ENCODE results near the gene MTRFR.
"Not testable (repeated sequence)": the region's sequence is repeated elsewhere in the genome, so short reads cannot be mapped to it uniquely, and the experiment has no call there.

The MTRFR gene

DNA sequence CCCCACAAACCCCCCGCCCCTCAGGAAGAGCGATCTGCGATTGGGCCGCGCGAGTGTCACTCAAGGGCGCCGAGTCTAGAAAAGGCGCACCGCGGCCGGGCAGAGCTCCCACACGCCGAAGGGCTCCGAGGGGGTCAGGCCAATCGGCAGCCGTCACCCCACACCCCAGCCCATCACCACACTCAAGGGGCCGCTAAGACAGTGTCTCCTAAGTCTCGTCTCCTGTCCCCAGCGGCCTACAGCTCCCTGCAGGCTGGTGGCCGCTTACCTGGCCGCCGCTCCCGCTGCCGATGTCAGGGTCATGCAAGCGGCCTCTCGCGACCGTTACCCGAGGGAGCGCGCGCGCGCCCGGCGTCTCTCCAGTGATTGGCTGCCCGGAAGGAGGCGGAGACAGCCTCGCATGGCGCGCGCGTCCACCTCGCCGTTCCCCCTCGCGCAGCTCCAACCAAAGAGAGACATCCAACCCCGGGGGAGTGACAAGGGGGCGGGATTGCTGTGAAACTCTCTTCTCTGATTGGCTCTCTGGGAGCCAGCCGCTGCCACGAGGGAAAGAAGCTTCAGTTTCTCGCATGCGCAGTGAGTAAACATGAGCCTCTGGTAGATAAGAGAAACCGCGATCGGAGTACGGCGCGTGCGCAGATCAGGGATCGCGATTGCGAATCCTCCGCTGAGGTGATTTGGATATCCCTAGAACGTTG is at the start of gene MTRFR, which contains the start of gene MPHOSPH9:
MTRFR (plus strand) TSS at position 630 of the 698 bp plus-strand sequence. CDS start 20,239 bp downstream, outside the sequence.
MPHOSPH9 (minus strand) TSS at position 335 of the 698 bp plus-strand sequence. CDS start 2,777 bp downstream, outside the sequence.
- Histone ChIP-seq H3K4me1 (ENCODE audit: control insufficient read depth, insufficient read depth, low read length) (peaks cover 6% of the 10 kb centered on the region), H3K4me3 (ENCODE audit: low read length) (peak within 1 kb of the TSS; percentile 95), H3K9me3 (ENCODE audit: control insufficient read depth, low read length) (no peaks in the 10 kb centered on the region), H3K9ac (ENCODE audit: low read length) (peak within 1 kb of the TSS; percentile 91), H3K36me3 (ENCODE audit: control insufficient read depth, insufficient read depth, low read length) (no peaks in the 10 kb centered on the region), H3K27me3 (ENCODE audit: control insufficient read depth, insufficient read depth, low read length) (no peaks in the 10 kb centered on the region)

DNA sequence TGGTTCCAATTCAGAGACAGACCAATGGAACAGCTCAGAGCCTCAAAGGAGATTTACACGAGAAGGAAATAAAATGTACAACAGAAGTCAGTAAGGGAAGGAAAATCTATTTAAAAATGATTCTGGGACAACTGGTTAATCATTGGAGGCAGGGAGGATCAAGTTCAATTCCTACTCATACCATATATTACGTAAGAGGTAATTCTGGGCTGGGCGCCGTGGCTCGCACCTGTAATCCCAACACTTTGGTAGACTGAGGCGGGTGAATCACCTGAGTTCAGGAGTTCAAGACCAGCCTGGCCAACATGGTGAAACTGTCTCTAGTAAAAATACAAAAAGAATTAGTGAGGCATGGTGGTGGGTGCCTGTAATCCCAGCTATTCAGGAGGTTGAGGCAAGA is 45.6 kb upstream of the MTRFR start:
- no peaks in the 10 kb centered on the region for H3K27me3 ChIP-seq (ENCODE audit: control insufficient read depth, insufficient read depth, low read length)
- no peaks in the 10 kb centered on the region for H3K4me1 ChIP-seq (ENCODE audit: control insufficient read depth, insufficient read depth, low read length)
- H3K36me3 ChIP-seq (ENCODE audit: control insufficient read depth, insufficient read depth, low read length) = no peaks in the 10 kb centered on the region
- no peak overlapping the region for H3K4me3 ChIP-seq (ENCODE audit: low read length)
- no peak overlapping the region for H3K9ac ChIP-seq (ENCODE audit: low read length)
- no peaks in the 10 kb centered on the region for H3K9me3 ChIP-seq (ENCODE audit: control insufficient read depth, low read length)

DNA sequence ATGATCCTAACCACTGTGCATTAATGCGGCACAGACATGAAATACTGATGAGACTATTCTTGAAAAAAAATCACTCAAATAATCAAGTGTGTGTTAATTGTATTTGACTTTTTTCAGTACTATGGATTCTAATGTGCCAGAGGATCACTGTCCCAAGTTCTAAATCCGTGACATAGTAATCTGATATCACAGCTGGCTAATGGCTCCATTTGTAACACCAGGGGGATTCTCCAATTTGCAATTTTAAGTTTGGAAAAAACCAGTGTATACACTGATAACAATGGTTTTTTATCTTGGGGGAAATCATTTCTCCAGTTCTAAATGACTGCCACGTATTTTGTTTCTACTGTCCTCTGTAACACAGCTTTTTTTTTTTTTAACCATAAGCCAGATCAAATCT is 33.3 kb upstream of the MTRFR start:
- no peaks in the 10 kb centered on the region for H3K9me3 ChIP-seq (ENCODE audit: control insufficient read depth, low read length)
- H3K36me3 ChIP-seq (ENCODE audit: control insufficient read depth, insufficient read depth, low read length) = no peaks in the 10 kb centered on the region
- no peak overlapping the region for H3K4me3 ChIP-seq (ENCODE audit: low read length)
- no peaks in the 10 kb centered on the region for H3K4me1 ChIP-seq (ENCODE audit: control insufficient read depth, insufficient read depth, low read length)
- no peaks in the 10 kb centered on the region for H3K27me3 ChIP-seq (ENCODE audit: control insufficient read depth, insufficient read depth, low read length)
- H3K9ac ChIP-seq (ENCODE audit: low read length) = no peak overlapping the region

DNA sequence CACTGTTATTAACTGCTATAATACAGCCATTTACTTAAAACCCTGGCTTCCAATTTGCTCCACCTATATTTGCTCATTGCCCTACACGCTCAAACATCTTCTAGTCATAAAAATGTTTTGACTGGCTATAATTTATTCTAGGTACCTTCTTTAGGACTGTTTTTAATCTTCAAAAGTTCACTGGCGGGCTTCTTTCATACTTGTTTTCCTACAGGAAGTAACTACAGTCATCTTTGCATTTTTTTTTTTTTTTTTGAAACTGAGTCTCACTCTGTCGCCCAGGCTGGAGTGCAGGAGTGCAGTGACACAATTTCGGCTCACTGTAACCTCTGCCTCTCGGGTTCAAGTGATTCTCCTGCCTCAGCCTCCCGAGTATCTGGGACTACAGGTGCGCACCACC is 32.8 kb upstream of the MTRFR start:
- no peaks in the 10 kb centered on the region for H3K36me3 ChIP-seq (ENCODE audit: control insufficient read depth, insufficient read depth, low read length)
- H3K9me3 ChIP-seq (ENCODE audit: control insufficient read depth, low read length) = no peaks in the 10 kb centered on the region
- no peaks in the 10 kb centered on the region for H3K27me3 ChIP-seq (ENCODE audit: control insufficient read depth, insufficient read depth, low read length)
- no peaks in the 10 kb centered on the region for H3K4me1 ChIP-seq (ENCODE audit: control insufficient read depth, insufficient read depth, low read length)
- H3K4me3 ChIP-seq (ENCODE audit: low read length) = no peak overlapping the region
- no peak overlapping the region for H3K9ac ChIP-seq (ENCODE audit: low read length)

DNA sequence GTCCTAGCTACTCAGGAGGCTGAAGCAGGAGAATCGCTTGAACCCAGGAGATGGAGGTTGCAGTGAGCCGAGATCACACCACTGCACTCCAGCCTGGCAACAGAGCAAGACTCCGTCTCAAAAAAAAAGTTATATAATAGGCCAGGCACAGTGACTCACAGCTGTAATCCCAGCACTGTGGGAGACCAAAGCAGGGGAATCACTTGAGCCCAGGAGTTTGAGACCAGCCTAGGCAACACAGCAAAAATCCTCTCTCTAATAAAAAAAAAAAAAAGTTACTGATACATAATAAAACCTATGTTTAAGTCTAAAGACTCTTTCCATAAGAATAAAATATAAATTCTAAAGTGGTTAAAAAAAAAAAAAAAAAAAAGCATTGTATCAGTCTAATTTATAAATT is 26.4 kb upstream of the MTRFR start:
- H3K9ac ChIP-seq (ENCODE audit: low read length); H3K36me3 ChIP-seq (ENCODE audit: control insufficient read depth, insufficient read depth, low read length); H3K4me1 ChIP-seq (ENCODE audit: control insufficient read depth, insufficient read depth, low read length); H3K27me3 ChIP-seq (ENCODE audit: control insufficient read depth, insufficient read depth, low read length); H3K9me3 ChIP-seq (ENCODE audit: control insufficient read depth, low read length); H3K4me3 ChIP-seq (ENCODE audit: low read length): not testable (repeated sequence)

DNA sequence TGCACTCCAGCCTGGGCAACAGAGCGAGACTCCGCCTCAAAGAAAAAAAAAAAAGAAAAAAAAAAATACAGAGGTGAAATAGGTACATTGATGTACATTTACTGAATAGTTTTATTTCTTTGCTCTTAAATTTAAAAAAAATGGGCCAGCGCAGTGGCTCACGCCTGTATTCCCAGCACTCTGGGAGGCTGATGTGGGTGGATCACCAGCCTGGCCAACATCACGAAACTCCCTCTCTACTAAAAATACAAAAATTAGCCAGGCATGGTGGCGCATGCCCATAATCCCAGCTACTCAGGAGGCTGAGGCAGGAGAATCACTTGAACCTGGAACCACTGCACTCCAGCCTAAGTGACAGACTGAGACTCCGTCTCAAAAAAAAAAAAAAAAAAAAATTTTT is 25.4 kb upstream of the MTRFR start:
- not testable (repeated sequence) for H3K4me1 ChIP-seq (ENCODE audit: control insufficient read depth, insufficient read depth, low read length); H3K4me3 ChIP-seq (ENCODE audit: low read length); H3K9ac ChIP-seq (ENCODE audit: low read length); H3K9me3 ChIP-seq (ENCODE audit: control insufficient read depth, low read length); H3K27me3 ChIP-seq (ENCODE audit: control insufficient read depth, insufficient read depth, low read length); H3K36me3 ChIP-seq (ENCODE audit: control insufficient read depth, insufficient read depth, low read length)

DNA sequence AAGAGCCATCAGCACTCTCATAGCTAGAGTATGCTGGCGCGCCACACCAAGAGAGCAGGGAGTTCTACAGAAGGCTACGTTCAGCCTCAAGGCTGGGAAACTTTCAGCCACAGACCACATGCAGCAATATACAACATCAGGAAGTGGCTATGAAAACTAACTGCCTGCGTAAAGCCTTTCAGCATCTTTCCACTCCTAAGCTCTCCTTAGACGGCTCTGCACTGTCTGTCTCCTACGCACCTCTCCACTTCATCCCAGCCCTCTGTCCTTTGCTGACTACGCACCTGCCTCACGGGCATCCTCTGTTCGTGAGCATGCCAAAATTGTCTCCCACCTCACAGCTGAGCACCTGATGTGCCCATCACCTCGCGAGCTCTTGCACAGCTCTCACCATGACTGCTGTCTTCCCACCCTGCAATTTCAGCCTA is 10.0 kb upstream of the MTRFR start:
- Histone ChIP-seq H3K4me3 (ENCODE audit: low read length) (no peak overlapping the region), H3K36me3 (ENCODE audit: control insufficient read depth, insufficient read depth, low read length) (no peaks in the 10 kb centered on the region), H3K27me3 (ENCODE audit: control insufficient read depth, insufficient read depth, low read length) (no peaks in the 10 kb centered on the region), H3K9me3 (ENCODE audit: control insufficient read depth, low read length) (no peaks in the 10 kb centered on the region), H3K4me1 (ENCODE audit: control insufficient read depth, insufficient read depth, low read length) (no peaks in the 10 kb centered on the region), H3K9ac (ENCODE audit: low read length) (no peak overlapping the region)

DNA sequence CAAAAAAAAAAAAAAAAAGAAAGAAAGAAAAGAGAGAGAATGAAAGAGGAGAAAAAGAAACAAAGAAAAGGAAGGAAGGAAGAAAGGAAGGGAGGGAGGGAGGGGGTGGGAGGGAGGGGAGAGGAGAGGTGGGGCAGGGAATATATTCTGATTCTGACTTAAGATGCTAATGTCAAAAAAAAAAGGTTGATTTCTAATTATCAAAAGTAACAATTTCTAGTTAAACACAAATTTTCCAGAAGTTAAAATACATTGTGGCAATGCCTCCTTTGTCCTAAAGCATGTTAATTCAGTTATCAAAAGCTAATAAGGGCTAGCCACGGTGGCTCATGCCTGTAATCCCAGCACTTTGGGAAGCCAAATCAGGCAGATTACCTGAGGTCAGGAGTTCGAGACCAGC is 7.8 kb upstream of the MTRFR start:
- H3K27me3 ChIP-seq (ENCODE audit: control insufficient read depth, insufficient read depth, low read length) = no peaks in the 10 kb centered on the region
- H3K9ac ChIP-seq (ENCODE audit: low read length) = no peak overlapping the region
- H3K4me3 ChIP-seq (ENCODE audit: low read length) = no peak overlapping the region
- H3K4me1 ChIP-seq (ENCODE audit: control insufficient read depth, insufficient read depth, low read length) = no peaks in the 10 kb centered on the region
- no peaks in the 10 kb centered on the region for H3K9me3 ChIP-seq (ENCODE audit: control insufficient read depth, low read length)
- no peaks in the 10 kb centered on the region for H3K36me3 ChIP-seq (ENCODE audit: control insufficient read depth, insufficient read depth, low read length)

DNA sequence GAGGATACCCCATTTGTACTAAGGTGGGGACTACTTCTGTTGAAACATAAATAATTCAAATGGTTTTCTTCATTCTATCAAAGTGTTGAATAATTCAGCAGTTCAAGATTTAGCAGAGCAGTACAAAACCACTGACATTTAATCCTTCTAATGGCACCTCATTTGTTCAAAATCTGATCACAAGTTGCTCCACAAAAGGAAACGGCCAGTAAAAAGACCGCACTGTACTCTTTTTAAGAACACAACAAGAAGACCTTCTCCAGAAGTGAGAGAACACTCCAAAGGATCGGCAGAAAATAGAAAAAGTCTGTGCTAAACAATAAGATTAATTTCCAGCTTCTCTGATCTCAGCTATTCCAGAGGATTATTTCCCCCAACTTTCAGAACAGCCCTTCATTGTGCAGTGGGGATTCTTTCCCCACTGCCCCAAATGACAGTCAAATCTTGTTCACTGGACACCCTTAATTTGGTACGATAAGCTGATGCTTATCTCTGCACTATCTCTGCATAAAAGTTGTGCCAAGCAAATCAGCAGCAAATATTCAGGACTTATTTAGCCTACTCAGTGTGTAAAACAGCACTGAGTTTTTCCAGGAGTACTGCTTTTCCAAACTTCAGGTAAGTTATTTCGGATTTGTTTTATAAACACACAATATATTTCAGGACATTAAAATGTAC is 5.5 kb upstream of the MTRFR start:
- H3K9me3 ChIP-seq (ENCODE audit: control insufficient read depth, low read length) = no peaks in the 10 kb centered on the region
- H3K4me3 ChIP-seq (ENCODE audit: low read length) = no peak overlapping the region
- H3K9ac ChIP-seq (ENCODE audit: low read length) = no peak overlapping the region
- H3K27me3 ChIP-seq (ENCODE audit: control insufficient read depth, insufficient read depth, low read length) = no peaks in the 10 kb centered on the region
- H3K4me1 ChIP-seq (ENCODE audit: control insufficient read depth, insufficient read depth, low read length) = no peaks in the 10 kb centered on the region
- no peaks in the 10 kb centered on the region for H3K36me3 ChIP-seq (ENCODE audit: control insufficient read depth, insufficient read depth, low read length)

DNA sequence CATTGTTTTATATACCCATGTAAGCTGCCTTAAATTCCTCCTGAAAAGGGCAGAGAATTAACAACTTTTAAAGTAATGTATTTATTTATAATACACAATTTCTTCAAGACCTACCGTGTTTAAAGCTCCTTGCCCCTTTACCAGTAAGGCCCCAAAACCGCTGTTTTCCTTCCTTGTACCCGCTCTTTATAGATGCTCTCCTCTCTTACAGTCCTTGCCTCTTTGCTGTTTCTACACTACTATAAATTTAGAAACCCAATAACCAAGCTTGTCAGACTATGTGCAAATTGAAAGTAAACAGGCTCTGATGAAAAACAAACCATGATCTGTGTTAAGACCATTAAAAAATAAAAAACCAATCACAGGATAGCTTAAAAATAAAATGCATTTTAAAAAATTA is 4.2 kb upstream of the MTRFR start:
- Histone ChIP-seq H3K4me3 (ENCODE audit: low read length) (no peak overlapping the region), H3K27me3 (ENCODE audit: control insufficient read depth, insufficient read depth, low read length) (no peaks in the 10 kb centered on the region), H3K9ac (ENCODE audit: low read length) (no peak overlapping the region), H3K9me3 (ENCODE audit: control insufficient read depth, low read length) (no peaks in the 10 kb centered on the region), H3K36me3 (ENCODE audit: control insufficient read depth, insufficient read depth, low read length) (no peaks in the 10 kb centered on the region), H3K4me1 (ENCODE audit: control insufficient read depth, insufficient read depth, low read length) (no peaks in the 10 kb centered on the region)

DNA sequence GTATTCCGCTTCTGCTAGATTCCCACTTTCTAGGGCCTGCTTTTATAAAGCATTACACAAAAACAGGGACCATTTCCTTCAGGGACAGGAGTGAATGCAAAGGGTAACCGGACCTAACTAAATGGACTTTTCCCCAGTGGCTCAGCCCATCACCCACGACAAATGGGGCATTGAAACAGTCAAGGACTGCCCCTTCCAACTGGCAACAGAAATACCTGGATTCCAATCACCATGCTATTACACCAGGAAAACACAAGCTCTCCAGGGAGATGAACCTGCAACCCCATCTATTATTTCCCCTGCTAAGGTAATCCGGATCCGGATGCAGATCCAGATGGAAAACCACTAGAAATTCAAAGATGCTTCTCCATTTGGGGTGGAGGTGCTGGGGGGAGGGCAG is 1.3 kb upstream of the MTRFR start:
- Histone ChIP-seq H3K9ac (ENCODE audit: low read length) (peak overlapping the region; percentile 91), H3K27me3 (ENCODE audit: control insufficient read depth, insufficient read depth, low read length) (no peaks in the 10 kb centered on the region), H3K4me3 (ENCODE audit: low read length) (peak overlapping the region; percentile 95), H3K4me1 (ENCODE audit: control insufficient read depth, insufficient read depth, low read length) (no peaks in the 10 kb centered on the region), H3K9me3 (ENCODE audit: control insufficient read depth, low read length) (no peaks in the 10 kb centered on the region), H3K36me3 (ENCODE audit: control insufficient read depth, insufficient read depth, low read length) (no peaks in the 10 kb centered on the region)

DNA sequence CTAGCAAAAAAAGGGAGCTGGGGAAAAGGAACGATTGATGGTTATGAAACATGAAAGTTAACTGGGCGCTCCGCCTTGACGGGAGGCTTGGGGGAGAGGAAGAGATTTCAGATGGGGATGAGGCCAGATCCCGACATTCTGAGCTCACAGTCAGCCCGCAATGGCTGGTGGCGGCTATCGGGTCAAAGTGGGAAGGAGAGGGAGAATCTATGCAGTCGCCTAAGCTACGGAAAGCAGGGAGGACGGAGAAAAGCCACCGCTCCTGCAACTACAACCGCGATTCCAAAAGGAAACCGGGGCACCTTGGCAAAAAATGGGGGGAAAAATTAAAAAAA is 797 bp upstream of the MTRFR start:
- Histone ChIP-seq H3K4me1 (ENCODE audit: control insufficient read depth, insufficient read depth, low read length) (peaks cover under 1% of the 10 kb centered on the region), H3K36me3 (ENCODE audit: control insufficient read depth, insufficient read depth, low read length) (no peaks in the 10 kb centered on the region), H3K27me3 (ENCODE audit: control insufficient read depth, insufficient read depth, low read length) (no peaks in the 10 kb centered on the region)

More for the DNA sequence above, 797 bp upstream of the MTRFR start:
- H3K9me3 ChIP-seq (ENCODE audit: control insufficient read depth, low read length) = no peaks in the 10 kb centered on the region
- peak overlapping the region; percentile 91 for H3K9ac ChIP-seq (ENCODE audit: low read length)
- peak overlapping the region; percentile 95 for H3K4me3 ChIP-seq (ENCODE audit: low read length)
